ENCODE results near the gene NUBP2. TPM values are rescaled to one million over a fixed set of nuclear protein-coding genes. Genes with fewer than 3 reads are reported as not detected.

NUBP2 gene
- total RNA-seq, 1 experiment from 2014 or later, result 65.3 TPM

GRCh38 chr16:1777375-1778199, 5.2 kb upstream of the NUBP2 start:
- Histone ChIP-seq H3K27me3 (replicated peaks; ENCODE audit: control insufficient read depth, insufficient read depth, low read length) (no peaks in the 10 kb centered on the region), H3K4me1 (peaks cover 15% of the 10 kb centered on the region), H3K9me3 (no peaks in the 10 kb centered on the region), H3K36me3 (ENCODE audit: control insufficient read depth, insufficient read depth, low read length) (no peaks in the 10 kb centered on the region), H3K4me3 (ENCODE audit: low read depth, low read length) (no peak overlapping the region)
- Mint-ChIP-seq H3K27ac (ENCODE audit: unreplicated experiment) (no peak overlapping the region), H3K27me3 (ENCODE audit: insufficient read depth, unreplicated experiment) (no peaks in the 10 kb centered on the region), H3K9me3 (ENCODE audit: unreplicated experiment) (no peaks in the 10 kb centered on the region), H3K4me3 (ENCODE audit: unreplicated experiment) (no peak overlapping the region), H3K36me3 (ENCODE audit: insufficient read depth, unreplicated experiment) (peaks cover 83% of the 10 kb centered on the region), H3K4me1 (ENCODE audit: low read depth, unreplicated experiment) (peaks cover 8% of the 10 kb centered on the region)
- ChIA-PET POLR2A (no interaction called here), CTCF (no interaction called here)
- TF ChIP-seq CTCF (IDR thresholded peaks at IDR 0.05; ENCODE audit: insufficient read depth in 1 of 2, low read depth in 1 of 2, low read length in 1 of 2, severe bottlenecking in 1 of 2, unreplicated experiment in 1 of 2), result no peak
- intact Hi-C loops (cut with micrococcal nuclease; ENCODE audit: unreplicated experiment), result no loop called here
- BruUV-seq (replicated peaks), result no TSS peak
- DNase-seq, result no peak

GRCh38 chr16:1778200-1779179, 4.3 kb upstream of the NUBP2 start:
- POLR2A ChIA-PET, result no interaction called here
- Histone ChIP-seq H3K4me1 (peaks cover 15% of the 10 kb centered on the region), H3K4me3 (ENCODE audit: low read depth, low read length) (no peak overlapping the region), H3K9me3 (no peaks in the 10 kb centered on the region), H3K36me3 (ENCODE audit: control insufficient read depth, insufficient read depth, low read length) (no peaks in the 10 kb centered on the region), H3K27me3 (replicated peaks; ENCODE audit: control insufficient read depth, insufficient read depth, low read length) (no peaks in the 10 kb centered on the region)
- no peak for DNase-seq
- intact Hi-C loops (cut with micrococcal nuclease; ENCODE audit: unreplicated experiment), result no loop called here
- H3K4me1 Mint-ChIP-seq (ENCODE audit: low read depth, unreplicated experiment), result peaks cover 8% of the 10 kb centered on the region
- H3K4me3 Mint-ChIP-seq (ENCODE audit: unreplicated experiment), result peak overlapping the region; percentile 54
- CTCF ChIA-PET, result no interaction called here
- BruUV-seq (replicated peaks), result no TSS peak
- H3K27ac Mint-ChIP-seq (ENCODE audit: unreplicated experiment), result peak overlapping the region; percentile 48
- no peak for TF ChIP-seq CTCF (IDR thresholded peaks at IDR 0.05; ENCODE audit: insufficient read depth in 1 of 2, low read depth in 1 of 2, low read length in 1 of 2, severe bottlenecking in 1 of 2, unreplicated experiment in 1 of 2)
- no peaks in the 10 kb centered on the region for H3K9me3 Mint-ChIP-seq (ENCODE audit: unreplicated experiment)
- H3K27me3 Mint-ChIP-seq (ENCODE audit: insufficient read depth, unreplicated experiment), result no peaks in the 10 kb centered on the region
- peaks cover 84% of the 10 kb centered on the region for H3K36me3 Mint-ChIP-seq (ENCODE audit: insufficient read depth, unreplicated experiment)

GRCh38 chr16:1779234-1779701, 3.5 kb upstream of the NUBP2 start:
- Histone ChIP-seq H3K4me3 (ENCODE audit: low read depth, low read length) (no peak overlapping the region), H3K36me3 (ENCODE audit: control insufficient read depth, insufficient read depth, low read length) (no peaks in the 10 kb centered on the region), H3K4me1 (peaks cover 13% of the 10 kb centered on the region), H3K27me3 (replicated peaks; ENCODE audit: control insufficient read depth, insufficient read depth, low read length) (no peaks in the 10 kb centered on the region), H3K9me3 (no peaks in the 10 kb centered on the region)
- BruUV-seq (replicated peaks), result no TSS peak
- TF ChIP-seq CTCF (IDR thresholded peaks at IDR 0.05; ENCODE audit: insufficient read depth in 1 of 2, low read depth in 1 of 2, low read length in 1 of 2, severe bottlenecking in 1 of 2, unreplicated experiment in 1 of 2), result no peak
- H3K27ac Mint-ChIP-seq (ENCODE audit: unreplicated experiment), result peak overlapping the region; percentile 48
- intact Hi-C loops (cut with micrococcal nuclease; ENCODE audit: unreplicated experiment), result no loop called here
- no peak for DNase-seq
- H3K4me3 Mint-ChIP-seq (ENCODE audit: unreplicated experiment), result peak overlapping the region; percentile 54
- H3K36me3 Mint-ChIP-seq (ENCODE audit: insufficient read depth, unreplicated experiment), result peaks cover 84% of the 10 kb centered on the region
- ChIA-PET CTCF (no interaction called here), POLR2A (no interaction called here)
- no peaks in the 10 kb centered on the region for H3K27me3 Mint-ChIP-seq (ENCODE audit: insufficient read depth, unreplicated experiment)
- no peaks in the 10 kb centered on the region for H3K9me3 Mint-ChIP-seq (ENCODE audit: unreplicated experiment)
- H3K4me1 Mint-ChIP-seq (ENCODE audit: low read depth, unreplicated experiment), result peaks cover 8% of the 10 kb centered on the region
